IMR-90 (cell line): ENCODE results near the gene HOXC12. TPM values are rescaled to one million over a fixed set of nuclear protein-coding genes. Genes with fewer than 3 reads are reported as not detected.

Experiments used
- ATAC-seq: fragments of 200-7000 bp; cut with Tn5 transposase; 2 replicates; pipeline ENCODE4 v1.9.1; 2020; ENCODE audit warnings: low read depth, mild to moderate bottlenecking, moderate library complexity
- BruUV-seq: library from RNA; stranded (reverse); fragments of 400-500 nt; replicated peaks from 2 replicates; lab custom pipeline; 2021; lab: Mats Ljungman, UMichigan
- CTCF ChIA-PET: fragments of 300-600 bp; formaldehyde crosslinking; extraction: SDS; loops from one replicate; lab custom pipeline; 2021; ENCODE audit warnings: antibody characterized with exemption; lab: Yijun Ruan, JAX
- POLR2A ChIA-PET: fragments of 300-600 bp; sonication (Branson Sonifier 250); formaldehyde crosslinking; loops from one replicate; lab custom pipeline; 2022; ENCODE audit warnings: antibody characterized with exemption; ENCODE audit not compliant: unreplicated experiment; lab: Charles Lee
- DNase-seq: peaks from one replicate; pipeline ENCODE4 v3.0.0; 2013
- H2AFZ ChIP-seq: replicated peaks from 2 replicates; pipeline ENCODE3; 2013; ENCODE audit warnings: low read length, mild to moderate bottlenecking; ENCODE audit not compliant: poor library complexity
- H2AK5ac ChIP-seq: 2 replicates; pipeline ENCODE4 v1.6.1; 2013; ENCODE audit warnings: low read depth, low read length, inconsistent platforms
- H2AK9ac ChIP-seq: replicated peaks from 2 replicates; pipeline ENCODE3; 2013; ENCODE audit warnings: mild to moderate bottlenecking, low read depth, low read length, moderate library complexity; ENCODE audit not compliant: poor library complexity
- H2BK120ac ChIP-seq: 2 replicates; pipeline ENCODE4 v1.6.1; 2013; ENCODE audit warnings: low read depth, low read length, inconsistent platforms
- H2BK15ac ChIP-seq: 3 replicates; pipeline ENCODE4 v1.6.1; 2013; ENCODE audit warnings: low read depth, low read length, inconsistent platforms
- H2BK20ac ChIP-seq: 2 replicates; pipeline ENCODE4 v1.6.1; 2013; ENCODE audit warnings: low read depth, mild to moderate bottlenecking, inconsistent platforms, low read length, moderate library complexity
- H2BK5ac ChIP-seq: 2 replicates; pipeline ENCODE4 v1.6.1; 2013; ENCODE audit warnings: mild to moderate bottlenecking, low read depth, low read length, inconsistent platforms; ENCODE audit not compliant: poor library complexity, severe bottlenecking
- H3K14ac ChIP-seq: replicated peaks from 2 replicates; pipeline ENCODE4 v1.6.1; 2013; ENCODE audit warnings: low read depth, low read length, inconsistent platforms
- H3K18ac ChIP-seq: 2 replicates; pipeline ENCODE4 v1.6.1; 2013; ENCODE audit warnings: low read depth, low read length, control low read depth
- H3K23ac ChIP-seq: 2 replicates; pipeline ENCODE4 v1.6.1; 2013; ENCODE audit warnings: low read depth, low read length, inconsistent platforms
- H3K27ac ChIP-seq: 2 replicates; pipeline ENCODE4 v1.5.1; 2013; ENCODE audit warnings: mild to moderate bottlenecking, control low read depth, low read length; ENCODE audit not compliant: insufficient read depth
- H3K27me3 ChIP-seq: 2 replicates; pipeline ENCODE4 v1.6.1; 2013; ENCODE audit warnings: low read length; ENCODE audit not compliant: control insufficient read depth, insufficient read depth
- H3K36me3 ChIP-seq: 2 replicates; pipeline ENCODE4 v1.6.1; 2013; ENCODE audit warnings: low read length, mixed read lengths; ENCODE audit not compliant: control insufficient read depth, insufficient read depth
- H3K4ac ChIP-seq: 2 replicates; pipeline ENCODE4 v1.6.1; 2013; ENCODE audit warnings: low read depth, low read length, inconsistent platforms
- H3K4me1 ChIP-seq: 2 replicates; pipeline ENCODE4 v1.6.1; 2013; ENCODE audit warnings: low read length, mixed read lengths; ENCODE audit not compliant: control insufficient read depth, insufficient read depth
- H3K4me2 ChIP-seq: 2 replicates; pipeline ENCODE4 v1.6.1; 2013; ENCODE audit warnings: low read depth, mild to moderate bottlenecking, control low read depth, low read length, moderate library complexity
- H3K4me3 ChIP-seq: 2 replicates; pipeline ENCODE4 v1.5.1; 2013; ENCODE audit warnings: low read depth, mild to moderate bottlenecking, control low read depth, low read length, moderate library complexity; ENCODE audit not compliant: insufficient read depth
- H3K56ac ChIP-seq: 2 replicates; pipeline ENCODE4 v1.6.1; 2013; ENCODE audit warnings: low read length, inconsistent platforms; ENCODE audit not compliant: insufficient read depth; ENCODE audit errors: extremely low read depth
- H3K79me1 ChIP-seq, 2 experiments: 2 replicates each; pipeline ENCODE4 v1.6.1; 2013; ENCODE audit warnings: low read length in 2 of 2, inconsistent platforms in 1 of 2, low read depth in 1 of 2
- H3K9ac ChIP-seq: 2 replicates; pipeline ENCODE4 v1.6.1; 2013; ENCODE audit warnings: low read depth, low read length, control low read depth
- H3K9me1 ChIP-seq: 2 replicates; pipeline ENCODE4 v1.6.1; 2013; ENCODE audit warnings: low read length, inconsistent platforms; ENCODE audit not compliant: insufficient read depth
- H3K9me3 ChIP-seq: 2 replicates; pipeline ENCODE4 v1.6.1; 2013; ENCODE audit warnings: low read length; ENCODE audit not compliant: control insufficient read depth, insufficient read depth
- H4K20me1 ChIP-seq: 2 replicates; pipeline ENCODE4 v1.6.1; 2013; ENCODE audit warnings: low read length, inconsistent platforms; ENCODE audit not compliant: insufficient read depth
- H4K5ac ChIP-seq: 2 replicates; pipeline ENCODE4 v1.6.1; 2013; ENCODE audit warnings: mild to moderate bottlenecking, low read depth, low read length, control low read depth
- H4K8ac ChIP-seq, 2 experiments: 2 replicates each; pipeline ENCODE4 v1.6.1; 2013; ENCODE audit warnings: low read depth in 2 of 2, low read length in 2 of 2, control low read depth in 1 of 2, inconsistent platforms in 1 of 2
- H4K91ac ChIP-seq: 2 replicates; pipeline ENCODE4 v1.6.1; 2013; ENCODE audit warnings: low read depth, low read length, inconsistent platforms; ENCODE audit not compliant: insufficient read depth
- BHLHE40 ChIP-seq: fragments of 150-350 bp; IDR thresholded peaks from 2 replicates; pipeline ENCODE4 v1.6.1; 2016; ENCODE audit warnings: mild to moderate bottlenecking, low read depth, low read length
- CHD1 ChIP-seq: IDR thresholded peaks from 2 replicates; pipeline ENCODE4 v1.6.1; 2012; ENCODE audit warnings: low read depth, low read length, improper control_type of control experiment
- ELK1 ChIP-seq: fragments of 150-350 bp; IDR thresholded peaks from 2 replicates; pipeline ENCODE4 v1.6.1; 2016; ENCODE audit warnings: low read depth, mild to moderate bottlenecking, low read length, moderate library complexity, borderline replicate concordance
- NFE2L2 ChIP-seq: fragments of 150-350 bp; IDR thresholded peaks from 2 replicates; pipeline ENCODE4 v1.6.1; 2016; ENCODE audit warnings: low read depth, mild to moderate bottlenecking, low read length
- RAD21 ChIP-seq: IDR thresholded peaks from 2 replicates; pipeline ENCODE4 v1.6.1; 2012; ENCODE audit warnings: low read length, improper control_type of control experiment
- WGBS, 2 experiments: methylation state at CpG; one replicate each; pipeline versions ENCODE4 v1.1.5 to v1.1.7; 2013; ENCODE audit warnings: missing lambda C conversion rate in 2 of 2; ENCODE audit not compliant: insufficient read length in 1 of 2; ENCODE audit errors: extremely low coverage in 2 of 2; 5-methylcytosine and 5-hydroxymethylcytosine counted together
- dilution Hi-C: fragments of 300-500 bp; cut with HindIII; formaldehyde crosslinking; loops from one replicate; pipeline ENCODE4 v1.14.3; 2018; ENCODE audit warnings: low sequenced_read_pairs; ENCODE audit not compliant: unreplicated experiment
- in situ Hi-C: fragments of 300-500 bp; cut with MboI; formaldehyde crosslinking; loops from 3 replicates; pipeline ENCODE4 v1.14.3; 2019; ENCODE audit warnings: low sequenced_read_pairs, inconsistent platforms, mixed read lengths
- intact Hi-C: fragments of 100-400 bp; cut with micrococcal nuclease; formaldehyde crosslinking; loops from 2 replicates; pipeline ENCODE4 v1.10.0; 2022
- polyA plus RNA-seq, 3 experiments: library from polyadenylated mRNA; depleted of rRNA; stranded (reverse); fragments of >200 nt; gene quantifications; 2 replicates each; pipeline ENCODE4 v1.2.3, GENCODE V29; 2012; ENCODE audit warnings: low replicate concordance in 1 of 3
- total RNA-seq: library from RNA; depleted of rRNA; stranded (reverse); fragments of >200 nt; gene quantifications from 2 replicates; pipeline ENCODE4 v1.2.3, GENCODE V29; 2012

HOXC12 gene
- total and polyA plus RNA-seq, 2 of the 4 experiments (the other 2 are of a cell fraction) = not detected

- Histone ChIP-seq H4K5ac (no peak overlapping the region), H2AK5ac (no peak overlapping the region), H4K8ac (no peak overlapping the region), H2AFZ (no peak overlapping the region), H2BK15ac (no peak overlapping the region), H4K20me1 (no peaks in the 10 kb centered on the region; the same call in 1 of the 2 replicates), H3K23ac (no peak overlapping the region), H2BK20ac (no peak overlapping the region), H3K14ac (no peak overlapping the region), H3K18ac (no peak overlapping the region), H2BK120ac (no peak overlapping the region), H3K36me3 (no peaks in the 10 kb centered on the region), H4K91ac (no peak overlapping the region), H3K4me2 (no peak overlapping the region), H3K4me3 (no peak overlapping the region), H2BK5ac (no peak overlapping the region), H3K9me3 (peaks cover 13% of the 10 kb centered on the region), H3K79me1 (no peaks in the 10 kb centered on the region), H3K9me1 (no peaks in the 10 kb centered on the region), H3K27me3 (peaks cover 96% of the 10 kb centered on the region), H2AK9ac (no peak overlapping the region), H3K4ac (no peak overlapping the region), H3K27ac (no peak overlapping the region), H3K56ac (no peak overlapping the region), H3K4me1 (0 out of 2 replicates have a peak, but pooled peaks cover 2% of the 10 kb centered on the region), H3K9ac (no peak overlapping the region)
- dilution Hi-C loops = no loop called here
- ChIA-PET CTCF (interaction anchor here (0.8 to 1.3 kb wide), 2 partner anchors 11 to 203 kb away, joined by 3 to 4 read pairs; partner anchors contain the start of gene HOXC9), POLR2A (no interaction called here)
- BruUV-seq = no TSS peak
- DNase-seq (no peak), ATAC-seq (no peak)
- TF ChIP-seq NFE2L2 = no peak
- no peak for TF ChIP-seq CHD1
- TF ChIP-seq RAD21 = no peak
- TF ChIP-seq BHLHE40 = no peak
- no peak for TF ChIP-seq ELK1
- intact Hi-C loops = loop anchor here (5.0 kb wide), 1 partner anchor 221 kb away; no protein-coding TSS in a partner anchor
- in situ Hi-C loops = no loop called here
- no CpG with 5 or more reads among the region's 5 CpGs for WGBS, 2 experiments
Observed at GRCh38 chr12:53988541-53989226, 34.0 kb downstream of the HOXC12 start.
